Measurements from ENCODE around the gene UBE2D2.
"Not testable (repeated sequence)": the region's sequence is repeated elsewhere in the genome, so short reads cannot be mapped to it uniquely, and the experiment has no call there.

UBE2D2 gene

DNA sequence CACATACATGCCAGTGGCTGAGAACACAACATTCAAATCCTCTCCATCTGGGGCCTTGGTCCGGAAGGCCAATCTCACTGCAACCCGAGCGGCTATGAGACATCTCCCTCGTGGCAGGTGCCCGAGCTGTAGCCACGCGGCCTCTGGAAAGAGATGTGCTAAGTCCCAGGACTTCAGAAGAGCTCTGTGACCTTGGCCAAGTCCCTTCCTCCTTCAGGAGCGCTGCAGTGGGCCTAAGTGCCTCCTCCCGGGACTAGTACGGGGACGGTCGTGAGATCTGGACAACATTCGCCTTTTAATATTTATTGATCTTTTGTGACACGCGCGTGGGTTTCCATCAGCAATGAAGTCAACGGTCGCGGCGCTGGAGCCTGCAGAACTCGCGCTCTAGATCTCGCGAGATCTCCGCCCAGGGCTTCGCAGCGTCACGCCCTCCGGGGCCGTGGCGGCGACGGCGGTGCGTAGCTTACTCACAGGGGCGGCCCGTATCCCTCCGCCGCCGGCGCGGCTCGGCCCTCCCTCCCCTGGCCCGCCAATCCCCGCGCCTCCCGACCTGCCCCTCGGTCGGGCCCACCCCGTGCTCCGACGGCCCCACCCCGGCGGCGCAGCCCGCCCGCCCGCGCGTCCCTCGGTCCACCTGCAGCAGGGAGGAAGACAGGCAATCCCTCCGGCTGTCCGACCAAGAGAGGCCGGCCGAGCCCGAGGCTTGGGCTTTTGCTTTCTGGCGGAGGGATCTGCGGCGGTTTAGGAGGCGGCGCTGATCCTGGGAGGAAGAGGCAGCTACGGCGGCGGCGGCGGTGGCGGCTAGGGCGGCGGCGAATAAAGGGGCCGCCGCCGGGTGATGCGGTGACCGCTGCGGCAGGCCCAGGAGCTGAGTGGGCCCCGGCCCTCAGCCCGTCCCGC, at the start of gene UBE2D2:
Gene UBE2D2 (plus strand): TSS at position 588 of the 903 bp plus-strand sequence. CDS start 453 bp downstream, outside the sequence.
- Mint-ChIP-seq H3K9me3 (no peaks in the 10 kb centered on the region), H3K27ac (peak within 1 kb of the TSS; percentile 96), H3K36me3 (ENCODE audit: low read depth) (peaks cover 28% of the 10 kb centered on the region)

DNA sequence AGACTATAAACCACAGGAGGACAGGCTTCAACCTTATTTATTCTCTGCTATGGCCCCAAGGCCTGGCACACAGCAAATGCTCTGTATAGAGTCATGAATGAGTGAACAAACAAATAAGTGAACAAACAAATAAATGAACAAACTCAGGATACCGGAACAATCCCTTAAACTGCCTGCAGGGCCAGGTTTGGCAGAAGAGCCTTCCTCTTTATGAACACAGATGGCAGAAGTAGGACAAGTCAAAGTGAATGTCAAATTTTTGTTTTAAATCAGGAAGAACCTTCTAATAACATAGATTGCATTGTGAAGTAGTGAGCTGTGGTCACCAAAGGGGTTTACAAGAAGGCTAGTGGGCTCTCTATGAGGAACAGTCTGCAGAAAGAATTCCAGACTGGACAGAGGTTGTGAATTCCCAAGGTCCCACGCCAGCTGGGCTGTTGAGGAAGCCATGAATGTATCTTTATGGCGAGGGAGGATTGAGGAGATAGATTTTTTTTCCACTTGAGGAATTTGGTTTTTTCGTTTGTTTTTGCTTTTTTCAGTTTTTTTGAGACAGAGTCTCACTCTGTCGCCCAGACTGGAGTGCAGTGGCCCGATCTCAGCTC, 48.3 kb upstream of the UBE2D2 start:
- H3K27me3 Mint-ChIP-seq (ENCODE audit: low read depth), result no peaks in the 10 kb centered on the region
- peak overlapping the region; percentile 30 for H3K4me3 Mint-ChIP-seq
- H3K36me3 Mint-ChIP-seq (ENCODE audit: low read depth), result peaks cover 3% of the 10 kb centered on the region
- no peak for DNase-seq (ENCODE audit: low spot score)
- peak overlapping the region; percentile 56 for H3K27ac Mint-ChIP-seq
- H3K4me1 Mint-ChIP-seq (ENCODE audit: low read depth), result peaks cover 42% of the 10 kb centered on the region
- peaks cover 6% of the 10 kb centered on the region for H3K9me3 Mint-ChIP-seq

More for the DNA sequence above, at the start of gene UBE2D2:
- Mint-ChIP-seq H3K4me3 (peak within 1 kb of the TSS; percentile 99), H3K27me3 (ENCODE audit: low read depth) (no peaks in the 10 kb centered on the region), H3K4me1 (ENCODE audit: low read depth) (peaks cover 21% of the 10 kb centered on the region)
- peak; percentile 95 for DNase-seq (ENCODE audit: low spot score)

GRCh38 chr5:139513434-139513833, 47.7 kb upstream of the UBE2D2 start:
- not testable (repeated sequence) for H3K36me3 Mint-ChIP-seq (ENCODE audit: low read depth); H3K4me3 Mint-ChIP-seq; H3K27me3 Mint-ChIP-seq (ENCODE audit: low read depth); H3K9me3 Mint-ChIP-seq; H3K27ac Mint-ChIP-seq
- peaks cover 47% of the 10 kb centered on the region for H3K4me1 Mint-ChIP-seq (ENCODE audit: low read depth)
- DNase-seq (ENCODE audit: low spot score), result peak; percentile 64

DNA sequence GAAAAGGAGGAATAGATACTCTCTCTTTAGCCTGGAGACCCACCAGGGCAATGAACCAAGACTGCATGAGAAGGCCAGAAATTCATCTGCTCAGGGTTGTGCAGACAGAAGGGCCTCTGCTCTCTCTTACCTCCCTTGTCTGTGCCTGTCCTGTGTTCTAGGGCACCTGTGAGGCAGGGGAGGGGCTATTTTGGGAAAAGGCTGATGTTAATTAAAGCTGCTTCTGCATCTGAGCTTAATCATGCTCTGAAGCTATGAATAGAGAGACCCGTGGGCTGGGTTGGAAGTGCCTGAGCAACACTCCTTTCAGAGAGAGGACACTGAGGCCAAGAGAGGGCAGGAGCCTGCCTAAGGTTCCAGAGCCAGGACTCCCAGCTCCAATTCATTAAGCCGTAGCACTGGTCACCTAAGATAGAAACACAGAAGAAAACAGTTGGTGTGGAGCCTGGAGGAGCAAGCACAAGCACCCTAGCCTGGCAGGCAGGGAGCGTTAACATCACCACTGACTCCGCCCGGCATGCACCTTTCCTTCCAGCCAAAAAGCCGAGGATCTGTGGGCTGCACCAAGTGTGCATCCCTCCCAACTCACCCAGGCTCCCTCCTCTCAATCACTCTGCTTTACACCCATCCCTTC, 47.2 kb upstream of the UBE2D2 start:
- Mint-ChIP-seq H3K4me3 (no peak overlapping the region), H3K36me3 (ENCODE audit: low read depth) (peaks cover 3% of the 10 kb centered on the region), H3K4me1 (ENCODE audit: low read depth) (peaks cover 51% of the 10 kb centered on the region), H3K27me3 (ENCODE audit: low read depth) (no peaks in the 10 kb centered on the region), H3K9me3 (peaks cover 6% of the 10 kb centered on the region), H3K27ac (no peak overlapping the region)
- no peak for DNase-seq (ENCODE audit: low spot score)

- Mint-ChIP-seq H3K36me3 (ENCODE audit: low read depth) (peaks cover 3% of the 10 kb centered on the region), H3K9me3 (peaks cover 6% of the 10 kb centered on the region), H3K4me1 (ENCODE audit: low read depth) (peaks cover 51% of the 10 kb centered on the region), H3K4me3 (no peak overlapping the region), H3K27me3 (ENCODE audit: low read depth) (no peaks in the 10 kb centered on the region), H3K27ac (no peak overlapping the region)
- no peak for DNase-seq (ENCODE audit: low spot score)
These were observed 46.7 kb upstream of the UBE2D2 start for GRCh38 chr5:139514486-139514856.

GRCh38 chr5:139517683-139518564, 43.2 kb upstream of the UBE2D2 start:
- H3K27ac Mint-ChIP-seq, result peak overlapping the region; percentile 96
- H3K4me1 Mint-ChIP-seq (ENCODE audit: low read depth), result peaks cover 28% of the 10 kb centered on the region
- no peaks in the 10 kb centered on the region for H3K9me3 Mint-ChIP-seq
- no peaks in the 10 kb centered on the region for H3K36me3 Mint-ChIP-seq (ENCODE audit: low read depth)
- peak; percentile 90 for DNase-seq (ENCODE audit: low spot score)
- H3K27me3 Mint-ChIP-seq (ENCODE audit: low read depth), result no peaks in the 10 kb centered on the region
- H3K4me3 Mint-ChIP-seq, result peak overlapping the region; percentile 95

DNA sequence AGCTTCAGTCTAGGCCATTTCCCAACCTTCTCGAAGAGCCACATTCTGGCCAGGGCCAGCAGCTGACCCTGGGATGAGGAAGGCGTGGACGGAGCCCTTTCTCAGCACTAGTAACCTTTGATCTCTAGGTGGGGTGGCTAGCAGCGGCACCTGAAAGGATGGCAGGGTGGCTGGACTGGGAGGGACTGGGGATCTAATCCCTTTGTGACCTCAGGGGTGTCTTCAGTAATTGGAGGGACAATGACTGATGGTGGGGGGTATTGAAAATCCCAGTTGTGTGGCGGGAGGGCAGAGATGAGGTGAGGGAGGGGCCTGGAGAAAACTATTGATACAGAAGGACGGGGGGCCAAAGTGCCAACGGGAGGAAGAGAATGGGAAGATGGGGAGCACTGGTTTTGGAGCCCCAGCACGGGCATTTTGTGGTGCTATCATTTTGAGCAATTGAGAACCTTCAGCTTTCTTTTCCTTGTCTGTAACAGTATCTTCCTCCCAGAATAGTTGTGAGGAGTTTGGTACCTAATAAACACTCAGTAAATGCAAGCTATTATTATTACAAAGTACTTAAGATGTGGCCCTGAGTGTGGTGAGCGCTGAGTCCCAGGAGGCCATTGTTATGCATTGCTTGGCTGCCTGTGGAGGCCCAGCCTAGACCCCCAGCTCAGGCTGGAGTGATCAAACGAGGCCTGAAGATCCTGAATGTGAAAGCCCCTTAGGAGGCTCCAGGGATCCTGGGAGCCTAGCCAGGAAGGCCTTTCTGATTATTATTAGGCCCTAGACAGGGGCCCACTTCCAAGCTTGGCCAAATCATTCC, 37.3 kb upstream of the UBE2D2 start:
- no peak for DNase-seq (ENCODE audit: low spot score)
- no peak overlapping the region for H3K27ac Mint-ChIP-seq
- no peak overlapping the region for H3K4me3 Mint-ChIP-seq
- no peaks in the 10 kb centered on the region for H3K36me3 Mint-ChIP-seq (ENCODE audit: low read depth)
- H3K4me1 Mint-ChIP-seq (ENCODE audit: low read depth), result peaks cover 2% of the 10 kb centered on the region
- H3K27me3 Mint-ChIP-seq (ENCODE audit: low read depth), result no peaks in the 10 kb centered on the region
- no peaks in the 10 kb centered on the region for H3K9me3 Mint-ChIP-seq

DNA sequence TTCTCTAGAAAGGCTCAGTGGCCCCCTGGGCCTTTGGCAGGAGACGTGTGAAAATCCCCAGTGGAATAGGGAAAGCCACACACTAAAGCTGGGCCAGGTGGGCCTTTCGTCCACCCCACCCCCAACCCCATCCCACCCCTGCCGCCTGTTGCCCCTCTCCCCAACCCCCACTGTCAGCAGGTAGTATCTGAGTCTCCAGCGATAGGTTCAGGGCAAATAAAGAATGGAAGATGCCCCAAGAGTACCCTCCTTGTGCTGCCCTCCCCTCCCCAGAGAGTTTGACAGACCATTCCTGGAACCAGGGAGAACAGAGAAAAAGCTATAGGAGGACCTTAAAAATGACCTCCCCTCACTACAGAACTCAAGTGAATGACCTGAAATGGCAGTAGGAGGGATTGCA, 36.7 kb upstream of the UBE2D2 start:
- Mint-ChIP-seq H3K9me3 (no peaks in the 10 kb centered on the region), H3K27ac (no peak overlapping the region), H3K36me3 (ENCODE audit: low read depth) (no peaks in the 10 kb centered on the region), H3K27me3 (ENCODE audit: low read depth) (no peaks in the 10 kb centered on the region), H3K4me3 (no peak overlapping the region), H3K4me1 (ENCODE audit: low read depth) (no peaks in the 10 kb centered on the region)
- DNase-seq (ENCODE audit: low spot score), result no peak

GRCh38 chr5:139524940-139525585, 36.1 kb upstream of the UBE2D2 start:
- Mint-ChIP-seq H3K9me3 (no peaks in the 10 kb centered on the region), H3K27me3 (ENCODE audit: low read depth) (no peaks in the 10 kb centered on the region), H3K36me3 (ENCODE audit: low read depth) (no peaks in the 10 kb centered on the region), H3K4me1 (ENCODE audit: low read depth) (no peaks in the 10 kb centered on the region), H3K4me3 (no peak overlapping the region), H3K27ac (no peak overlapping the region)
- no peak for DNase-seq (ENCODE audit: low spot score)

DNA sequence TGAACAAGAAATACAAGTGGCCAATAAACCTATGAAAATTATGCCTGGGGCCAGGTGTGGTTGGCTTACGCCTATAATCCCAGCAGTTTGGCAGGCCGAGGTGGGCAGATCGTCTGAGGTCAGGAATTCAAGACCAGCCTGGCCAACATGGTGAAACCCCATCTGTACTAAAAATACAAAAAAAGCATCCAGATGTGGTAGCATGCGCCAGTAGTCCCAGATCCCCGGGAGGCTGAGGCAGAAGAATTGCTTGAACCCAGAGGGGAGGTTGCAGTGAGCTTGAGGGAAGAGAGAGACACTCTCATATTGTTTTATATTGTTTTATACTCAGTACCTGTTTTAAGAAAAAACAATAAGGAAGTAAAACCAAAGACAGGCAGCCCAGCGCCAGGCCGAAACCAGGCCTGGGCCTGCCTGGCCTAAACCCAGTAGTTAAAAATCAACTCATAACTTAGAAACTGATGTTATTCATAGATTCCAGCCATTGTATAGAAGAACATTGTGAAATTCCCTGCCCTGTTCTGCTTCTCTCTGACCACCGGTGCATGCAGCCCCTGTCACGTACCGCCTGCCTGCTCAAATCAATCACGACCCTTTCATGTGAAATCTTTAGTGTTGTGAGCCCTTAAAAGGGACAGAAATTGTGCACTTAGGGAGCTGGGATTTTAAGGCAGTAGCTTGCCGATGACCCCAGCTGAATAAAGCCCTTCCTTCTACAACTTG, 35.4 kb upstream of the UBE2D2 start:
- not testable (repeated sequence) for H3K27me3 Mint-ChIP-seq (ENCODE audit: low read depth); H3K9me3 Mint-ChIP-seq; H3K36me3 Mint-ChIP-seq (ENCODE audit: low read depth); DNase-seq (ENCODE audit: low spot score); H3K4me1 Mint-ChIP-seq (ENCODE audit: low read depth); H3K4me3 Mint-ChIP-seq; H3K27ac Mint-ChIP-seq

DNA sequence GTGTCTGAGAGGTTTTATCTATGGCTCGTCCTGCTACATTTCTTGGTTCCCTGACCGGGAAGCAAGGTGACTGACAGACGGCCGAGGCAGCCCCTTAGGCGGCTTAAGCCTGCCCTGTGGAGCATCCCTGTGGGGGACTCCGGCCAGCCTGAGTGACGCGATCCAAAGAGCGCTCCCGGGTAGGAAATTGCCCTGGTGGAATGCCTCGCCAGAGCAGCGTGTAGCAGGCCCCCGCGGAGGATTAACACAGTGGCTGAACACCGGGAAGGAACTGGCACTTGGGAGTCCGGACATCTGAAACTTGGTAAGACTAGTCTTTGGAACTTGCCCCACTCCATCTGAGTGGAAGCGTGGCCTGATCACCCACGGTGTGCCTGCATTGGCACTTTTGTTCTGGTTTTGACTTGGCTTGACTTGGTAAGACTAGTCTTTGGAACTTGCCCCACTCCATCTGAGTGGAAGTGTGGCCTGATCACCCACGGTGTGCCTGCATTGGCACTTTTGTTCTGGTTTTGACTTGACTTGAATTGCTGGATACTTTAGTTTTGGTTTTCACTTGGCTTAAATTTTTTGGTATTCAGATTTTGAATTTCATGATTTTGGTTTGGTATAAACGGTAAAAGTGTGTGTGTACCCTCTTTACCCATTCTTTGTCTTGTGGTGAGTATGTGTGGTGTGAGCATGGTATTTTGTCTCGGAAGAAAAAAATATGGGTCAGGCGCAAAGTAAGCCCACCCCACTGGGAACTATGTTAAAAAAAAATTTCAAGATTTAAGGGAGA, 34.6 kb upstream of the UBE2D2 start:
- not testable (repeated sequence) for H3K4me1 Mint-ChIP-seq (ENCODE audit: low read depth); H3K4me3 Mint-ChIP-seq; H3K27me3 Mint-ChIP-seq (ENCODE audit: low read depth); DNase-seq (ENCODE audit: low spot score); H3K27ac Mint-ChIP-seq; H3K36me3 Mint-ChIP-seq (ENCODE audit: low read depth); H3K9me3 Mint-ChIP-seq

DNA sequence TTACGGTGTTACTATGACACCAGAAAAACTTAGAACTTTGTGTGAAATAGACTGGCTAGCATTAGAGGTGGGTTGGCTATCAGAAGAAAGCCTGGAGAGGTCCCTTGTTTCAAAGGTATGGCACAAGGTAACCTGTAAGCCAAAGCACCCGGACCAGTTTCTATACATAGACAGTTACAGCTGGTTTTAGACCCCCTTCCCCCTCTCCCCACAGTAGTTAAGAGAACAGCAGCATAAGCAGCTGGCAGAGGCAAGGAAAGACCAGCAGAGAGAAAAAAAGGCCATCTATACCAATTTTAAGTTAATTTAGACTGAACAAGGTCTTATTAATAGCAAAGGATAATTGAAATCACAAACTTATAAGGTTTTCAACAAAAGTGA, 34.1 kb upstream of the UBE2D2 start:
- H3K36me3 Mint-ChIP-seq (ENCODE audit: low read depth); DNase-seq (ENCODE audit: low spot score); H3K9me3 Mint-ChIP-seq; H3K4me1 Mint-ChIP-seq (ENCODE audit: low read depth); H3K4me3 Mint-ChIP-seq; H3K27ac Mint-ChIP-seq; H3K27me3 Mint-ChIP-seq (ENCODE audit: low read depth): not testable (repeated sequence)
